Parathyroid adenoma (tissue), 2 donors: ENCODE measurements around the gene AKR1C8.

ENCODE experiments used
- H2AFZ ChIP-seq: fragments of 300-600 bp; sonication (generic); one replicate; pipeline ENCODE4 v1.7.0; 2017; ENCODE audit warnings: antibody characterized with exemption, mild to moderate bottlenecking
- H3K27ac ChIP-seq: fragments of 300-600 bp; sonication (generic); one replicate; pipeline ENCODE4 v1.7.0; 2017
- H3K27me3 ChIP-seq: fragments of 300-600 bp; sonication (generic); one replicate; pipeline ENCODE4 v1.7.0; 2017; ENCODE audit warnings: low read length; ENCODE audit not compliant: control insufficient read depth, insufficient read depth
- H3K36me3 ChIP-seq: fragments of 300-600 bp; sonication (generic); one replicate; pipeline ENCODE4 v1.7.0; 2017; ENCODE audit warnings: low read length; ENCODE audit not compliant: control insufficient read depth, insufficient read depth
- H3K4me1 ChIP-seq: fragments of 300-600 bp; sonication (generic); one replicate; pipeline ENCODE4 v1.7.0; 2017; ENCODE audit warnings: control low read depth
- H3K4me2 ChIP-seq: fragments of 300-600 bp; sonication (generic); one replicate; pipeline ENCODE4 v1.7.0; 2017; ENCODE audit warnings: low read length
- H3K4me3 ChIP-seq: fragments of 300-600 bp; sonication (generic); one replicate; pipeline ENCODE4 v1.7.0; 2017; ENCODE audit warnings: low read depth, low read length
- H3K79me2 ChIP-seq: fragments of 300-600 bp; sonication (generic); one replicate; pipeline ENCODE4 v1.7.0; 2017; ENCODE audit warnings: control low read depth
- H3K9ac ChIP-seq: fragments of 300-600 bp; sonication (generic); one replicate; pipeline ENCODE4 v1.7.0; 2017; ENCODE audit warnings: mild to moderate bottlenecking
- H3K9me3 ChIP-seq: fragments of 300-600 bp; sonication (generic); one replicate; pipeline ENCODE4 v1.7.0; 2017; ENCODE audit warnings: low read length; ENCODE audit not compliant: control insufficient read depth
- TF ChIP-seq, protein P1 (sequence below): fragments of 300-600 bp; sonication (generic); IDR thresholded peaks from one replicate; pipeline ENCODE4 v1.7.0; 2017; ENCODE audit warnings: antibody characterized with exemption, mild to moderate bottlenecking
- donor health status: primary hyperparathyroidism.

AKR1C8 gene

DNA sequence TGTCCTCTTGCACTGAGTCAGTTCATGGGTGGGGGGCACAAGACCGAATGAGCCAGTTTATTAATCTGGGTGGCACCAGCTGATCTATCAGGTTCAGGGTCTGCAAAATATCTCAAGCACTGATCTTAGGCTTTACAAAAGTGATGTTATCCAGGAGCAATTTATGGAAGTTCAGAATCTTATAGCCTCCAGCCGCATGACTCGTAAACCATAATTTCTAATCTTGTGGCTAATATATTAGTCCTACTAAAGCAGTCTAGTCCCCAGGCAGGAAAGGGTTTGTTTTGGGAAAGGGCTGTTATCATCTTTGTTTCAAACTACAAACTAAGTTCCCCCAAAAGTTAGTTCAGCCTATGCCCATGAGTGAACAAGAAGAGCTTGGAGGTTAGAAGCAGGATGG lies 33.9 kb downstream of the AKR1C8 start:
- no peaks in the 10 kb centered on the region for H3K9me3 ChIP-seq
- no peak overlapping the region for H3K27ac ChIP-seq
- no peaks in the 10 kb centered on the region for H3K4me1 ChIP-seq
- no peak overlapping the region for H3K9ac ChIP-seq
- no peaks in the 10 kb centered on the region for H3K79me2 ChIP-seq
- TF ChIP-seq, protein P1, sequence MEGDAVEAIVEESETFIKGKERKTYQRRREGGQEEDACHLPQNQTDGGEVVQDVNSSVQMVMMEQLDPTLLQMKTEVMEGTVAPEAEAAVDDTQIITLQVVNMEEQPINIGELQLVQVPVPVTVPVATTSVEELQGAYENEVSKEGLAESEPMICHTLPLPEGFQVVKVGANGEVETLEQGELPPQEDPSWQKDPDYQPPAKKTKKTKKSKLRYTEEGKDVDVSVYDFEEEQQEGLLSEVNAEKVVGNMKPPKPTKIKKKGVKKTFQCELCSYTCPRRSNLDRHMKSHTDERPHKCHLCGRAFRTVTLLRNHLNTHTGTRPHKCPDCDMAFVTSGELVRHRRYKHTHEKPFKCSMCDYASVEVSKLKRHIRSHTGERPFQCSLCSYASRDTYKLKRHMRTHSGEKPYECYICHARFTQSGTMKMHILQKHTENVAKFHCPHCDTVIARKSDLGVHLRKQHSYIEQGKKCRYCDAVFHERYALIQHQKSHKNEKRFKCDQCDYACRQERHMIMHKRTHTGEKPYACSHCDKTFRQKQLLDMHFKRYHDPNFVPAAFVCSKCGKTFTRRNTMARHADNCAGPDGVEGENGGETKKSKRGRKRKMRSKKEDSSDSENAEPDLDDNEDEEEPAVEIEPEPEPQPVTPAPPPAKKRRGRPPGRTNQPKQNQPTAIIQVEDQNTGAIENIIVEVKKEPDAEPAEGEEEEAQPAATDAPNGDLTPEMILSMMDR = no peak
- H3K4me2 ChIP-seq = no peak overlapping the region
- H3K4me3 ChIP-seq = no peak overlapping the region
- no peak overlapping the region for H2AFZ ChIP-seq
- H3K36me3 ChIP-seq = no peaks in the 10 kb centered on the region
- no peaks in the 10 kb centered on the region for H3K27me3 ChIP-seq

DNA sequence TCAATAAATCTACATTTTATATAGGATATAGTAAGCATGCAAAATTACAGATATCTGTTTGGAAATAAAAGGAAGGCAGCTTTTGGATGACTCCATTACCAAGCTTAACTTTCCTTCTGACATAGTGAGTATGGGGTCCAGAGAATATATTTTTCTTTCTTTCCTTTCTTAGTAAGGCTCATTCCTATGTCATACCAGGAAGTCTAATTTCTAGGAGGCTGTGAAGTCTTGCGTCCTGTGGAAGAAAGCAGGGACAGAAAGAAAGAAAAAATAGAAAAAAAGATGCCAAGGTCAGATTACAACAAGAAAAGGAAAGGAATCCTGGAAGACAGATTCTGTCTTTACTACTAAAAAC lies 36.3 kb downstream of the AKR1C8 start:
- no peak overlapping the region for H3K4me3 ChIP-seq
- no peaks in the 10 kb centered on the region for H3K79me2 ChIP-seq
- no peak overlapping the region for H2AFZ ChIP-seq
- no peak overlapping the region for H3K9ac ChIP-seq
- TF ChIP-seq, protein P1 = no peak
- H3K4me1 ChIP-seq = no peaks in the 10 kb centered on the region
- no peak overlapping the region for H3K27ac ChIP-seq
- no peaks in the 10 kb centered on the region for H3K9me3 ChIP-seq
- H3K36me3 ChIP-seq = no peaks in the 10 kb centered on the region
- no peak overlapping the region for H3K4me2 ChIP-seq
- no peaks in the 10 kb centered on the region for H3K27me3 ChIP-seq

DNA sequence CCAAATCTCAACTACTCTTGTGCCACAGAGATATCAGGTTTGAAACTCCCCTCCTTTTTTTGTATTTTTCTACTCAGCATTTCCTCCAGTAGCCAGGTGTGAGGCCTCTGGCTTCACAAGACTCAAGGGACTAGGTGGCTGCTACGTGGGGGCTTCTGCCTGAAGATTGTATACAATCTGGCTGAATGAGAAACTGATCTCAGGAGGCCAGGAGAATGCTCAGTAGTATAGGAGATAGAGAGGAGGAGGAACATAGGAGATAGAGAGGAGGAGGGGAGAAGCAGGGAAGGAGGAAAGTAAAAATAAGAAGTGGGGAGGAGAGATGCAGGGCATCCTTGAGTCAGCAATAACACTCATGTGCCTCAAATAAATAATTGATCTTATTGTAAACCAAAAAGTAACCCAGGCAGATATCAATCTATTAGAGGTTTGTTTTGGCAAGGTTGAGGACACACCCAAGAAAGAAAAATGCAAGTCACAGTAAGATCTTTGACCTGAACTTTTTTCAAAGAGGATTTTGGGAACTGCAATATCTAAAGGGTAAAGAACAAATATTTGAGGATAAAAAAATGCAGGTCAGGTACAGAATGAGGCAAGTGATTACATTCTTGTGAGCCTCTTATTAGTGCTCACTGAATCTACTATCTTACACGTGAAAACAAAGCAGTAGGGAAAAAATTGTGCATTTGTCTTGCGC lies 36.8 kb downstream of the AKR1C8 start:
- Histone ChIP-seq H3K79me2 (no peaks in the 10 kb centered on the region), H3K36me3 (no peaks in the 10 kb centered on the region), H3K27ac (no peak overlapping the region), H3K4me3 (no peak overlapping the region), H3K4me2 (no peak overlapping the region), H3K9me3 (no peaks in the 10 kb centered on the region), H3K4me1 (no peaks in the 10 kb centered on the region), H2AFZ (no peak overlapping the region), H3K27me3 (no peaks in the 10 kb centered on the region), H3K9ac (no peak overlapping the region)
- TF ChIP-seq, protein P1 = no peak

DNA sequence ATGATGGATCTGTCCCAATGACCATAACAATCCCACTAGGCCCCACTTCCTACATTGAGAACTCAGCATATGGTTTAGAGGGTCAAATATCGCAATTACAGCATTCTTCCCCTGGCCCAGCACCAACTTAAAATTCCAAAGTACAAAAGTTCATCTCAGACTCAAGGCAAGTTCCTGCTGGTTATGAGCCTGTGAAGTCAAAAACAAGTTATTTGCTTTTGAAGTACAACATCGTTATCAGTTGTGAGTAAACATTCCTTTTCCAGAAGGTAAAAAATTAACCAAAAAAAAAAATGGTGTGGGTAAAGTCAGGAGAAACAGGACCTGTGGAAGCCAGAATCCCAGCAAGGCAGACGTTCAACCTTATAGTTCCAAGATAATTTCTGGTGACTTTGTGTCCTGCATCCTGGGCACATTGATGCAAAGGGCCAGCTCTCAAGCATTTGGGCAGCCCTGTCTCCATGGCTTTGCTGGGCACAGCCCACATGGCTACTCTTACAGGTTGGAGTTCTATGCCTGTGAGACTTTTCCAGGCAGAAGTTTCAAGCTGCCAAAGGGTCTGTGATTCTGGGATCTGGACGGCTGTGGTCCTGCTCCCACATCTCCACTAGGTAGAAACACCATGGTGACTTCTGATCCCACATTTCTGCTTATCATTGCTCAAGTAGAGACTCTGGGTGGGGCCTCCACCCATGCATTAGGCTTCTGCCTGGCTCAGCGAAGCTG lies 37.5 kb downstream of the AKR1C8 start:
- Histone ChIP-seq H3K4me2 (no peak overlapping the region), H3K27ac (no peak overlapping the region)

More for the DNA sequence above, 37.5 kb downstream of the AKR1C8 start:
- no peaks in the 10 kb centered on the region for H3K4me1 ChIP-seq
- no peak overlapping the region for H2AFZ ChIP-seq
- no peak overlapping the region for H3K4me3 ChIP-seq
- H3K79me2 ChIP-seq = no peaks in the 10 kb centered on the region
- TF ChIP-seq, protein P1 = no peak
- no peaks in the 10 kb centered on the region for H3K9me3 ChIP-seq
- H3K27me3 ChIP-seq = no peaks in the 10 kb centered on the region
- no peak overlapping the region for H3K9ac ChIP-seq
- no peaks in the 10 kb centered on the region for H3K36me3 ChIP-seq
